Measurements from ENCODE around the gene MARCHF2.

- TF ChIP-seq CTCF (IDR thresholded peaks at IDR 0.05; ENCODE audit: low read depth, low read length), result no peak
- no peak for TF ChIP-seq EZH2phosphoT487 (IDR thresholded peaks at IDR 0.05; ENCODE audit: low read depth)
These were observed 22.5 kb upstream of the MARCHF2 start for GRCh38 chr19:8390617-8390981.

Measured in OCI-LY3 (cell line).